Body of pancreas (tissue), 4 donors: ENCODE results near the gene TRPM7. TPM values are rescaled to one million over a fixed set of nuclear protein-coding genes. Genes with fewer than 3 reads are reported as not detected.

Experiments
- ATAC-seq: fragments of 150-250 bp; one replicate; pipeline ENCODE4 v1.9.1; 2016
- DNase-seq, 4 donors: peaks; one replicate each; pipeline ENCODE4 v3.0.0-alpha.2; 2019
- H3K27ac ChIP-seq, 4 donors: fragments of 200-600 bp; sonication (generic); 1 replicate in 3 of 4; 2 replicates in 1 of 4; pipeline versions ENCODE4 v1.5.1 to v1.6.1; 2016 to 2019; ENCODE audit warnings: mild to moderate bottlenecking in 1 of 4, mixed read lengths in 1 of 4, moderate library complexity in 1 of 4
- H3K27me3 ChIP-seq, 2 donors: fragments of 200-600 bp; sonication (generic); one replicate each; pipeline ENCODE4 v1.6.0; 2016; ENCODE audit warnings: mild to moderate bottlenecking in 1 of 2
- H3K36me3 ChIP-seq, 2 donors: fragments of 200-600 bp; sonication (generic); replicated peaks in 1 of 2; 2 replicates each; pipeline ENCODE4 v1.5.1; 2016; ENCODE audit warnings: low read depth in 2 of 2; ENCODE audit not compliant: insufficient read depth in 1 of 2
- H3K4me1 ChIP-seq: fragments of 200-600 bp; sonication (generic); one replicate; pipeline ENCODE4 v1.6.0; 2016
- H3K4me3 ChIP-seq, 2 donors: fragments of 200-600 bp; sonication (generic); 1 replicate in 1 of 2; 2 replicates in 1 of 2; pipeline ENCODE4 v1.5.1; 2016 to 2019
- H3K9me3 ChIP-seq, 3 donors: fragments of 200-600 bp; sonication (generic); 1 replicate in 2 of 3; 2 replicates in 1 of 3; pipeline ENCODE4 v1.5.1; 2016
- POLR2A ChIP-seq, 3 donors: fragments of 450-650 bp; IDR thresholded peaks; one replicate each; pipeline ENCODE4 v1.6.1; 2016; ENCODE audit warnings: antibody characterized with exemption in 3 of 3, mild to moderate bottlenecking in 2 of 3
- WGBS, 2 donors: methylation state at CpG; one replicate each; pipeline ENCODE4 v1.1.5; 2017; 5-methylcytosine and 5-hydroxymethylcytosine counted together
- intact Hi-C: fragments of 100-400 bp; cut with DNase I; formaldehyde crosslinking; loops from one replicate; pipeline ENCODE4 v1.15.1; 2023
- total RNA-seq, 2 donors: library from RNA; depleted of rRNA; stranded (reverse); fragments of >200 nt; gene quantifications; one replicate each; pipeline ENCODE4 v1.1.0, GENCODE V29; 2016
- TF ChIP-seq, protein P1 (sequence below), 7 experiments: fragments of 450-650 bp in 4 of 7; fragments of 200-600 bp in 3 of 7; sonication (generic) in 3 of 7; IDR thresholded peaks; one replicate each; pipeline ENCODE4 v1.5.1; 2016 to 2019; ENCODE audit warnings: antibody characterized with exemption in 7 of 7

TRPM7 gene
- total RNA-seq, 2 donors from 2014 or later, result 40.9 to 43.3 TPM

DNA sequence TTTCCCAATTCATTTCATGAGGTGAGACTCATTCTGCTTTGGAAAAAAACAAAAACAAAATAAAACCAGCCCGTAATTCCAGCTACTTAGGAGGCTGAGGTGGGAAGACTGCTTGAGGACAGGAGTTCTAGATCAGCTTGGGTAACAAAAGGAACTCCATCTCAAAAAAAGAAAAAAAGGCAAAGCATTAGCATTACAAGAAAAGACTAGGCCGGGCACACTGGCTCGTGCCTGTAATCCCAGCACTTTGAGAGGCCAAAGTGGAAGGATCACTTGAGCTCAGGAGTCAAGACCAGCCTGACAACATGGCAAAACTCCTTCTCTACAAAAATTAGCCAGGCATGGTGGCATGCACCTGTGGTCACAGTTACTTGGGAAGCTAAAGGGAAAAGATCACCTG is 33.9 kb downstream of the TRPM7 start:
- ATAC-seq (no peak), DNase-seq (no peak)
- no peaks in the 10 kb centered on the region for H3K4me1 ChIP-seq
- 76 to 92% methylated on average over 3 of the region's 3 CpGs for WGBS, 2 donors
- H3K4me3 ChIP-seq, result no peak overlapping the region
- H3K9me3 ChIP-seq, result no peaks in the 10 kb centered on the region
- H3K36me3 ChIP-seq, result peaks cover 5 to 15% of the 10 kb centered on the region in 2 donors
- TF ChIP-seq POLR2A (IDR thresholded peaks at IDR 0.05), result no peak
- TF ChIP-seq, protein P1, sequence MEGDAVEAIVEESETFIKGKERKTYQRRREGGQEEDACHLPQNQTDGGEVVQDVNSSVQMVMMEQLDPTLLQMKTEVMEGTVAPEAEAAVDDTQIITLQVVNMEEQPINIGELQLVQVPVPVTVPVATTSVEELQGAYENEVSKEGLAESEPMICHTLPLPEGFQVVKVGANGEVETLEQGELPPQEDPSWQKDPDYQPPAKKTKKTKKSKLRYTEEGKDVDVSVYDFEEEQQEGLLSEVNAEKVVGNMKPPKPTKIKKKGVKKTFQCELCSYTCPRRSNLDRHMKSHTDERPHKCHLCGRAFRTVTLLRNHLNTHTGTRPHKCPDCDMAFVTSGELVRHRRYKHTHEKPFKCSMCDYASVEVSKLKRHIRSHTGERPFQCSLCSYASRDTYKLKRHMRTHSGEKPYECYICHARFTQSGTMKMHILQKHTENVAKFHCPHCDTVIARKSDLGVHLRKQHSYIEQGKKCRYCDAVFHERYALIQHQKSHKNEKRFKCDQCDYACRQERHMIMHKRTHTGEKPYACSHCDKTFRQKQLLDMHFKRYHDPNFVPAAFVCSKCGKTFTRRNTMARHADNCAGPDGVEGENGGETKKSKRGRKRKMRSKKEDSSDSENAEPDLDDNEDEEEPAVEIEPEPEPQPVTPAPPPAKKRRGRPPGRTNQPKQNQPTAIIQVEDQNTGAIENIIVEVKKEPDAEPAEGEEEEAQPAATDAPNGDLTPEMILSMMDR (IDR thresholded peaks at IDR 0.05), result no peak
- no peak overlapping the region for H3K27ac ChIP-seq
- no peaks in the 10 kb centered on the region for H3K27me3 ChIP-seq
- intact Hi-C loops, result no loop called here

DNA sequence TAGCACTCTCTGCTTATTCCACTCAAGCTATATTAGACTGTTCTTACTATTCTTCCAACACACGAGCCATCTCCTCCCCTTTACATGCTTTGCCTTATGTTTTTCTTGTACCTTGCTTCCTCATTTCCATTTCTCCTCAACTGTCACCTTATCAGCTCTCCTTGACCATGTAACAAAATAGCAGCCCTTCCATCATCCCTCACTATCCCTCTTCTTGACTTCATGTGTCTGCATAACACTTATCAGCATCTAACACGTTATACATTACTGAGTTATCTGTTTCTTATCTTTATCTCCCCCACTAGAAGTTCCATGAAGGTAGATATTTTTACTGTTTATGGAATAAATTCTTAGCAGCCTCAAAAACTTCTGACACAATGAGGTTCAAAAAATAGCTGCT is 45.3 kb downstream of the TRPM7 start:
- no peak overlapping the region for H3K27ac ChIP-seq
- peaks cover 18 to 20% of the 10 kb centered on the region in 2 donors for H3K36me3 ChIP-seq
- H3K4me3 ChIP-seq, result no peak overlapping the region
- WGBS, 2 donors, result 65 to 68% methylated on average over 2 of the region's 2 CpGs
- intact Hi-C loops, result no loop called here
- H3K9me3 ChIP-seq, result no peaks in the 10 kb centered on the region
- DNase-seq (no peak), ATAC-seq (no peak)
- H3K4me1 ChIP-seq, result no peaks in the 10 kb centered on the region
- TF ChIP-seq POLR2A (IDR thresholded peaks at IDR 0.05), result no peak
- TF ChIP-seq, protein P1 (IDR thresholded peaks at IDR 0.05), result no peak
- H3K27me3 ChIP-seq, result no peaks in the 10 kb centered on the region

DNA sequence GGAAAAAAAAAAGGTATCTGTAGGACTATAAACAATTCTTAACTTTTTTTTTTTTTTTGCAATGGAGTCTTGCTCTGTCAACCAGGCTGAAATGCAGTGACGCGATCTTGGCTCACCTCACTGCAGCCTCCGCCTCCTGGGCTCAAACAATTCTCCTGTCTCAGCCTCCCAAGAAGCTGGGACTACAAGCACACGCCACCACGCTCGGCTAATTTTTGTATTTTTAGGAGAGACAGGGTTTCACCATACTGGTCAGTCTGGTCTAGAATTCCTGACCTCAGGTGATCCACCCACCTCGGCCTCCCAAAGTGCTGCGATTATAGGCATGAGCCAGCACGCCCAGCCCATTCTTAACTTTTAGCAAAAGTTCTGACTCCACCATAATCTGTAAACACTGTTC is 50.5 kb downstream of the TRPM7 start:
- Histone ChIP-seq H3K27me3 (no peaks in the 10 kb centered on the region), H3K27ac (no peak overlapping the region), H3K4me1 (no peaks in the 10 kb centered on the region), H3K36me3 (peaks cover 17 to 23% of the 10 kb centered on the region in 2 donors), H3K9me3 (no peaks in the 10 kb centered on the region), H3K4me3 (no peak overlapping the region)
- ATAC-seq (no peak), DNase-seq (no peak)
- intact Hi-C loops, result no loop called here
- TF ChIP-seq, protein P1 (IDR thresholded peaks at IDR 0.05), result no peak
- no peak for TF ChIP-seq POLR2A (IDR thresholded peaks at IDR 0.05)
- 96 to 99% methylated on average over 9 of the region's 9 CpGs for WGBS, 2 donors

DNA sequence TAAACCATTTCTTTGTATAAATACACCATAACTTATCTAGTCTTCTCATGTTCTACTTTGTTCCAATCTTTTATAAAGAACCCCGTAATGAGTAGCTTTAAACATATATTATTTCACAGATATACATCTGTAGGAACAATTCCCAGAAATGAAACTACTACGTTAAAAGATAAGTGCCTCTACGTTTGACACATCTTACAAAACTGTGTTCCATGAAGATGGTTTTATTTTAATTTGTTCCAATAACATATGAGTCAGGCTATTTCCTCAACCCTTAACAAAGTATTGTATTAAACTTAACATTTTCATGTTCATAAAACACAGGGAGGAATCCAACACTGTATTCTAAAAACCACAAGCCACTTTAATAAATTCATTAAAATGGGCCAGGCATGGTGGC is 52.9 kb downstream of the TRPM7 start:
- peaks cover 17 to 30% of the 10 kb centered on the region in 2 donors for H3K36me3 ChIP-seq
- TF ChIP-seq, protein P1 (IDR thresholded peaks at IDR 0.05), result no peak
- no peak for TF ChIP-seq POLR2A (IDR thresholded peaks at IDR 0.05)
- intact Hi-C loops, result no loop called here
- no peak overlapping the region for H3K4me3 ChIP-seq
- 73 to 80% methylated on average over 3 of the region's 3 CpGs for WGBS, 2 donors
- no peaks in the 10 kb centered on the region for H3K4me1 ChIP-seq
- no peak for ATAC-seq
- H3K27ac ChIP-seq, result no peak overlapping the region
- H3K9me3 ChIP-seq, result no peaks in the 10 kb centered on the region
- H3K27me3 ChIP-seq, result no peaks in the 10 kb centered on the region
- DNase-seq, result no peak

DNA sequence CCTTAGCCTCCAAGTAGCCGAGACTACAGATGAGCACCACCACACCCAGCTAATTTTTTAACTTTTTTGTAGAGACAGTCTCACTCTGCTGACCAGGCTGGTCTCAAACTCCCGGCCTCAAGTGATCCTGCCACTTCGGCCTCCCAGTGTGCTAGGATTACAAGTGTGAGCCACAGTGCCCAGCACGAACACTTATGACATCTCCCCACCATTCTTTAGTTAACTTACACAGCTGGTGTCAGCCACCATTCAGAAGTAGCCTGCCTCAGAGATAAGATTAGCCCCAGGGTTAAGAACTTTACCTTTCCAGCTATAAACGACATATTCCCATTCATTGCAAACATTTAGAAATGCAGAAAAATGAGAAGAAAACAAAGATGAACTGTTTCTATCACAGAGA is 58.2 kb downstream of the TRPM7 start:
- Histone ChIP-seq H3K27ac (no peak overlapping the region), H3K4me1 (no peaks in the 10 kb centered on the region), H3K36me3 (peaks cover 9 to 20% of the 10 kb centered on the region in 2 donors), H3K4me3 (no peak overlapping the region), H3K9me3 (no peaks in the 10 kb centered on the region), H3K27me3 (no peaks in the 10 kb centered on the region)
- ATAC-seq, result no peak
- no peak for DNase-seq
- TF ChIP-seq, protein P1 (IDR thresholded peaks at IDR 0.05), result no peak
- no peak for TF ChIP-seq POLR2A (IDR thresholded peaks at IDR 0.05)
- intact Hi-C loops, result no loop called here
- 89 to 91% methylated on average over 5 of the region's 5 CpGs for WGBS, 2 donors
